HG02763 (cell line): Measurements from ENCODE around the gene KLF15.

ENCODE experiments used
- ATAC-seq: cut with Tn5 transposase; IDR thresholded peaks from one replicate; pipeline ENCODE4 v1.9.1; 2021; ENCODE audit warnings: mild to moderate bottlenecking, moderate library complexity; ENCODE audit not compliant: unreplicated experiment

Gene KLF15

GRCh38 chr3:126322181-126322967 lies 34.8 kb downstream of the KLF15 start:
- no peak for ATAC-seq

- ATAC-seq: no peak
Measured at GRCh38 chr3:126321490-126321889, 35.7 kb downstream of the KLF15 start.

- no peak for ATAC-seq
Measured at GRCh38 chr3:126320517-126321293, 36.5 kb downstream of the KLF15 start.

- ATAC-seq: no peak
Measured at GRCh38 chr3:126319701-126320295, 37.4 kb downstream of the KLF15 start.

- ATAC-seq: no peak
Measured at GRCh38 chr3:126317029-126317996, 39.9 kb downstream of the KLF15 start.

- ATAC-seq: no peak
Measured at GRCh38 chr3:126316501-126316939, 40.7 kb downstream of the KLF15 start.

GRCh38 chr3:126316031-126316461 lies 41.2 kb downstream of the KLF15 start:
- ATAC-seq: no peak

- ATAC-seq: no peak
Measured at GRCh38 chr3:126314790-126315658, 42.2 kb downstream of the KLF15 start.

GRCh38 chr3:126314305-126314789 lies 42.9 kb downstream of the KLF15 start:
- ATAC-seq: no peak

GRCh38 chr3:126313580-126314304 lies 43.5 kb downstream of the KLF15 start:
- no peak for ATAC-seq

GRCh38 chr3:126313166-126313565 lies 44.0 kb downstream of the KLF15 start:
- no peak for ATAC-seq

GRCh38 chr3:126312341-126312740 lies 44.9 kb downstream of the KLF15 start:
- ATAC-seq: no peak

- no peak for ATAC-seq
Measured at GRCh38 chr3:126311338-126311978, 45.8 kb downstream of the KLF15 start.

- ATAC-seq: no peak
Measured at GRCh38 chr3:126310816-126311215, 46.4 kb downstream of the KLF15 start.

GRCh38 chr3:126309861-126310655 lies 47.1 kb downstream of the KLF15 start:
- ATAC-seq: no peak

GRCh38 chr3:126309165-126309564 lies 48.0 kb downstream of the KLF15 start:
- ATAC-seq: no peak

- ATAC-seq: no peak
Measured at GRCh38 chr3:126308394-126309125, 48.6 kb downstream of the KLF15 start.
